Femur (tissue), 1 donor: ENCODE measurements around the gene RTN3.
A peak's percentile ranks its signal among the peaks of the same experiment; 100 is the strongest.
"Not testable (repeated sequence)": the region's sequence is repeated elsewhere in the genome, so short reads cannot be mapped to it uniquely, and the experiment has no call there.

Experiments used
- DNase-seq: peaks from one replicate; pipeline ENCODE4 v3.0.0-alpha.2; 2017

Gene RTN3

DNA sequence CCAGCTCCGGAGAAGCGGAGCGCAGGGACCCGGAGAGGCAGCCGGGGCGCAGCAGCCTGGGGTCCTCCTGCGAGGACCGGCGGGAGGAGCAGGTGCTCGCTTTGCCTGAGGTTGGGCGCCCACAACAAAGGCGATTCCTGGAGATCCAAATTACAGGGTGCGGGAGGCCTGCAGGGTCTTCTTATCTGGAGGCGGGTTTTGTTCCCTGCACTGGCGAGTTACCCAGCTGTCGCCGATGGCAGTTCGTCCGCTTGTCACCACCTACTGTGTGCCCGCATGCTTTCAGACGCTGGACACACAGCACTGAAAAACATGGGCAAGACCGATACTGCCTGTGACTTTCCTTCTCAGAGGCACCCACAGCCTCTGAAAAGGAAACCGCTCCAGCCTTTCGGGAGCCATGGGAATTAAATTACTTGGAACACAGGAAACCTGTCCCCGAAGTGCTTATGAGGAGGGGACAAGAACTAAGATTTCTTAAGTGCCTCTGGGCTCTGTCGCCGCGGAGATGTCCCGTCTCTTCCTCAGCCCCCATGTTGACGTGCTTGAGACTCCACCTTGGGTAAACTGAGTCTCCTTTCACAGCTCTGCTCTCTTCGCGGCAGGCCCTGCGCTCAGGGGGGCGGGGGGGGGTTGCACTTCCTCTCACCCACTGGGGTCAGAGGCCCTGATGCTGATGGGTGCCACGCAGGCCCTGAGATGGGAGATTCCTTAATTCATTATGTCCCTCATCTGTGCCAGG, 88.6 kb downstream of the RTN3 start:
- peak; percentile 46 for DNase-seq

DNA sequence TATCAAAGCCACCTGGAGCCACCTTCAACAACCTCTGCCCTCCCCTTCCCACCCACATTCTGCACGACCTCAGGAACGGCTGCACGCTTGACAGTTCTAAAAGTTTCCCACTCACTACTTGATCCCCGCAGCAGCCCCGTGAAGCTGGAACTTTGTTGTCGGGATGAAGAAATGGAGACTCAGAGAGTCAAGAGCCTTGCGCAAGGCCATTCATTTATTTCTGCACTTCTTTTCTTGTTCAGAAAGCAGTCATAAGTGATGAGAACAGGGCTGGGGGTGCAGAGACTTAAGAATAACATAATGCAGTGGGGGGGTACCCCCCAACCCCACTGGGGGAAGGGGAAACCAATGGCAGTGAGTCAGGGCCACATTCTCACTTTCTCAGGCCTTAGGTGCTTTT, 89.5 kb downstream of the RTN3 start:
- no peak for DNase-seq

DNA sequence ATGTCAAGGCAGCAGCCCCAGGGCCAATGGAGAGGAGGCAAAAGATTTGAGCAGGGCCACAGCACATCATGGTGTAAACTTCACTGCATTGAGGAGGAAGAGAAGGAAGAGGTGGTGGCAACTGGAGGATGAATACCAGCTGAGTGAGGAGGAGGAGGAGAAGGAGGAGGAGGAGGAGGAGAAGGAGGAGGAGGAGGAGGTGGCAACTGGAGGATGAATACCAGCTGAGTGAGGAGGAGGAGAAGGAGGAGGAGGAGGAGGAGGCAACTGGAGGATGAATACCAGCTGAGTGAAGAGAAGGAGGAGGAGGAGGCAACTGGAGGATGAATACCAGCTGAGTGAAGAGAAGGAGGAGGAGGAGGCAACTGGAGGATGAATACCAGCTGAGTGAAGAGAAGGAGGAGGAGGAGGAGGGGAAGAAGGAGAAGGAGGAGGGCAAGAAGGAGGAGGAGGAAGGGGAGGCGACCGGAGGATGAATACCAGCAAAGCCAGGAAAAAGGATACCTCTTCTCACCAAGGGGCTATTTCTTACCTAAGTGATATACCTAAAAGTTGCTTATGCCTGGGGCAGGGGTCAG, 90.5 kb downstream of the RTN3 start:
- DNase-seq: not testable (repeated sequence)

DNA sequence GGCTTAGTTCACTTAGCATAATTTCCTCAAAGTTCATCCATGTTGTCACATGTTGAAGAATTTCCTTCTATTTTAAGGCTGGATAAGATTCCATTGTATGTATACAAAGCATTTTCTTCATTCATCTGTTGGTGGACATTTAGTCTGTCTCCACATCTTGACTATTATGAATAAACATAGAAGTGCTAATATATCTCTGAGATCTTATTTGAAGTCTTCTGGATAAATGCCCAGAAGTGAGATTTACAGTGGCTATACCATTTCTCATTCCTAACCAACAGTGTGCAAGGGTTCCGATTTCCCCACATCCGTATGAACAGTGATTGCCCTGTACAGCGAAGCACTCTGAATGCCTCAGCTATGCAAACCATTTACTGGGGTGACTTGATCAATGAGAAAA, 93.9 kb downstream of the RTN3 start:
- DNase-seq: no peak

DNA sequence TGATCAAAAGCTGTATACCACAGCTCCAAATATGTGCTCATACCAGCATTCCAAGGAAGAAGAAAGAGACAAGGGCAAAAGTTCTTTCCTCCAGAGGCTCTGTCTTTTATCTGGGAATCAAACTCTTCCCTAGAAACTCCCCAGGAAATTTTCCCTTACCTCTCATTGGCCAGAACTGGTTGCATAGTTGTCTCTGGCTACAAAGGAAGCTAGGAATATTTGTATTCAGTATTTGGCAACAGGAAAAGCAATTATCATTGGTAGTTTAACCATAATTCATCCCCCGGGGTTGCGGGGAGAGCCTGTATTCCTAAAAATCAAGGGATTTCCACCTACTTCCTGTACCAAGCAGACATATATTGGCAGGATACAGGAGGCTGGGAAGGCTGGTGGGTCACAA, 97.7 kb downstream of the RTN3 start:
- DNase-seq: no peak

DNA sequence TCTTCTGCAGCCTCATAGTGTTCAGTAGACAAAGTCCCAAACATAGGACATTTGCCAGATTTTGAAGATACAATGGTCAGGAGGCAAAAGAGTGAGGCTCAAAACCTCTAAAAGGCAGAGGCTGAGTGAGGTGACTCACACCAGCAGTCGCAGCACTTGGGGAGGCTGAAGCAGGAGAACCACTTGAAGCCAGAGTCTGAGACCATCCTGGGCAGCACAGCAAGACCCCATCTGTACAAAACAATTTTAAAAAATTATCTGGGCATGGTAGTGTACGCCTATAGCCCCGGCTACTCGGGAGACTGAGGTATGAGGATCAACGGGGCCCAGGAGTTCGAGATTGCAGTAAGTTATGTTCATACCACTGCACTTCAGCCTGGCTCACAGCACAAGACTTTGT, 101.4 kb downstream of the RTN3 start:
- no peak for DNase-seq

DNA sequence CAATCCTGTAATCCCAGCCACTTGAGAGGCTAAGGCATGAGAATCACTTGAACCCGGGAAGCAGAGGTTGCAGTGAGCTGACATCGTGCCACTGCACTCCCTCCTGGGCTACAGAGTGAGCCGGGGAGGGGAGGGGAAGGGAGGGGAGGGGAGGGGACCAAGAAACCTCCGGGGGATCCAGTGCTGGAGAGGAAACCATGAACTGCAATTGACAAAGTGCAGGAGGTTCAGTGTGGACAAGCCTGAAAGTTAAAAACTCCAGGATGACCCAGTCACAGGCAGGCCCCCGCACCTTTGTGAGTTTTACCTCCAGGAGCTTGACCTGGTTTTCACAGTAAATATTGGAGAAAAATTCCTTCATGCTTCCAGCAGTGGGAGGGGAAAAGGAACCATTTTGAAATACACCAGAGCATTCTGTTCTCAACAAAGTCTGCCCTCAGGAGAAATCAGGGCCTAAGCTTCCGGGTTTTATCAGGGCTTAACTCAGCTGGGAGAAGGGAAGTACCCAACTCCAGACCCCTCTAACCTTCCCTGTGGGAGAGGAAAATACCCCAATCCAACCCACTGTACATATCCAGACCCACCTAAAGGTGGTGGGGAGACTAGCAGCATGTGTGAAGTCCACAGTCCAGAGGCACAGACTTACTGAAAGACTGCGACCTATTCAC, 102.8 kb downstream of the RTN3 start:
- DNase-seq: no peak

DNA sequence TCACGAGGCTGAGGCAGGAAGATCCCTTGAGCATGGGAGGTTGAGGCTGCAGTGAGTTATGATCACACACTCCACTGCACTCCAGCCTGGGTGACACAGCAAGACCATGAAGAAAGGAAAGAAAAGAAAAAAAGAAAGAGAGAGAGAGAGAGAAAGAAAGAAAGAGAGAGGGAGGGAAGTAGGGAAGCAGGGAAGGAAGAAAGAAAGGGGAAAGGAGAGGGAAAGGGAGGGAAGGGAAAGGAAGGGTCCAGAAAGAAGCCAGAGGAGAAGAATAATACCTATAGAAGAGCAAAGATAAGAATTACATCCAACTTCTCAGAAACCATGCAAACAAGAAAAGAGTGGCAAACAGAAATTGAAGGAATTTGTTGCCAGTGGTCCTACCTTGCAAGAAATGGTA, 104.5 kb downstream of the RTN3 start:
- DNase-seq: no peak

DNA sequence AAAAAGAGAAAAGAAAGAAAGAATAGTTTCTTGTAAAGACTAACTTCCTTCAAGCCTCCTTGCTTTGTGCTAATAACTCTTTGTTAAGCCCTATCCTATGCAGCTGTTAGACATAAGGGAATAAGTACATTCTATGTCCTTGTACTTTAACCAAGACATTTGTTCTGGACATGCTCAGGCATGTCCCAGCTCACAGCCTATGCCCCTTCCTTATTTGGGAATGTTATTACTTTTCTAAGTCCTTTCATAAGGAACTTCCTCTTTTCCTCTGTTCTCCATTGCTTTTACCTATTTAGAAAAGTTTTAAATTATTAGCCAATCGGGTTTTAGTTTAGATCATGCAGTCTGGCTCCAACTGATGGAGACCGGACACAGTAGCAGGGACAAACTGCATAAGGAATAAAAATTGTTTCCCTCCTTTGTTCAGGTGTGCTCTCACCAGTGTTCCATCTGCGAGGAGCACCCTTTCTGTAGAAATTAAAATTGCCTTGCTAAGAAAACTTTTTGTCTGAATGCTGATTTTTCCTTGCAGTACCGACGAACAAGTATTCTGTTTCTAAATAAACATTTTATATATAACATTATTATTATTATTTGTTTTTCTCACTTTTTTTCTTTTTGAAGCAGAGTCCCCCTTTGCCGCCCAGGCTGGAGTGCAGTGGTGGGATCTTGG, 110.3 kb downstream of the RTN3 start:
- DNase-seq: no peak

DNA sequence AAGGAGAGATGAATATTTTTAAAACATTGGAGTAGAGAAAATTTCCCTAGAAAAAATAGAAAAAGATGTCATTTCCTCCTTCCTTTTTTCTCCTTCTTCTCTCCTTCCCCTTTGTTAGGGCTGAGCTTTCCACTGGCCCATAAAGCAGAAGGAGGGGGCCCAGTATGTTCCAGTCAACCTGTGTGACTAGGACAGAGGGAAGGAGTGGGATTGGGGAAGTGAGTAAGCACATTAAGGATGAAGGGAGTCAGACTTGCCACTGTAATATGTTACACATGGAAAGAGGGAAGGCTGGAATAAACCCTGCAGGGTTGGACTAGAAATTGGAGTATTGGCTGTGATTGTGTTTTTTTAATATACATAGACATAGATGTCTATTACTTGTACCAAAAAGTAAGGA, 111.9 kb downstream of the RTN3 start:
- no peak for DNase-seq

DNA sequence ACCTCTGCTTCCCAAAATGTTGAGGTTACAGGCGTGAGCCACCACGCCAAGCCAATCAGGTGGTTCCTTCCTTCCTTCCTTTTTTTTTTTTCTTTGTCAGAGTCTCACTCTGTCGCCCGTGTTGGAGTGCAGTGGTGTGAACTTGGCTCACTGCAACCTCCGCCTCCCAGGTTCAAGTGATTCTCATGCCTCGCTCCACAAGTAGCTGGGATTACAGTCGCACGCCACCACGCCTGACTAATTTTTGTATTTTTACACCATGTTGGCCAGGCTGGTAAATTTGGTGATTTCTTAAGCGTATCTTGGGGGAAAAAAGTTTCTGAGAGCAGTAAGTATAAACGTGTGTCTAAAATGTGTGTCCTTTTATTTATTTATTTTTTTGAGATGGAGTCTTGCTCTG, 113.8 kb downstream of the RTN3 start:
- DNase-seq: no peak

DNA sequence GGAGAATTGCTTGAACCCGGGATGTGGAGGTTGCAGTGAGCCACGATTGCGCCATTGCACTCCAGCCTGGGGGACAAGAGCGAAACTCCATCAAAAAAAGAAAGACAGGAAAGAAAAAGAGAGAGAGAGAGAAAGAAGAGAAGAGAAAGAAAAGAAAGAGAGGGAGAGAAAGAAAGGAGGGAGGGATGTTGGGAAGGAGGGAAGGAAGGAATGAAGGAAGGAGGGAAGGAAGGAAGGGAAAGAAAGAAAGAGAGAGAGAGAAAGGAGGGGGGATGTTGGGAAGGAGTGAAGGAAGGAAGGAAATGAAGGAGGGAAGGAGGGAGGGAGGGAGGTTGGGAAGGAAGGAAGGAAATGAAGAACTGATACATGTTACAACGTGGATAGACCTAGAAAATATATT, 119.6 kb downstream of the RTN3 start:
- DNase-seq: no peak

DNA sequence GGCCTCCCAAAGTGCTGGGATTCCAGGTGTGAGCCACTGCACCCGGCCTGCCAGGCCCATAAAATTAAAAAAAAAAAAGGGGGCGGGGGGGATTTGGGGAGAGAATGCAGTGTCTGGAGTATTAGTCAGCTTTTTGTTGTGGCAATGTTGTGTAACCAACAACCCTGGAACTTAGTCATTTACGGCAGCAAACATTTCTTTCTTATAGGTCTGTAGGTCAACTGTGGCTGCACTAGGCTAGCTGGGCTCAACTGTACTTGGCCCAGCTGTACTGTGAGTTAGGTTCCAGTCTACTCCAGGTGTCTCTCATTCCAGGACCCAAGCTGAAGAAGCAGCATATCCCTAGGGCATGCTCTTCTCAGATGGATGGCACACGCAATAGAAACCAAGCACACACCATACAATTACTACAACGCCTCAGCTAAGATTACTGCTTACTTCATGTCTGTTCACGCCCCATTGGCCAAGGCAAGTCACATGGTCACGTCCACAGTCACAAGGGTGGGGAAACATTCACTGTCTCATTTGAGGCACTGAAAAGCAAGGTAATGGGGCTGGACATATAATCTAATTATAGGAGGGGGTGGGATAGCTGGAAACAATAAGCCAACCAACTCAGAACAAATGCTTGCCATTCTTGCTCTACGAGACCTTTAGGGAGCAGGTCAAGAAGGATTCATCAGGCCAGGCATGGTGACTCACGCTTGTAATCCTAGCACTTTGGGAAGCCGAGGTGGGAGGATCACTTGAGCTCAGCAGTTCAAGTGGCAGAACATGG, 121.5 kb downstream of the RTN3 start:
- DNase-seq: no peak

DNA sequence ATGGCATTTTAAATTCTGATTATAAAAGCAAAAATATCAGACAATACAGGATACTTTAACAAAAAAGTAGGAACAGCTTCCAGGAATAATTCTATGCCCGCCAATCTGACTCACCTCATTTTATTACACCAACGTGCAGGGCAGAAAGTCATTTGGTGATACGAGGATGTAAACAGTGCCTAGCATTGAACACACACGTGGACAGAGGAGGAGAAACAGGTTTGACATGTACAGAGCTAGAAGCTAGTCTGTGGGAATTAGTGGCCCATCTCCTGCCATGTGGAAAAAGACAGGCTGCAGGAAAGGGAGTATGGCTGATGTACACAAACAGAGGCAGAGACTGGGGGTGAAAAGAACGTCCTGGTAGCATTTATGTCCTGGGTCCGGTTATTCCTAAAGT, 123.0 kb downstream of the RTN3 start:
- DNase-seq: no peak

DNA sequence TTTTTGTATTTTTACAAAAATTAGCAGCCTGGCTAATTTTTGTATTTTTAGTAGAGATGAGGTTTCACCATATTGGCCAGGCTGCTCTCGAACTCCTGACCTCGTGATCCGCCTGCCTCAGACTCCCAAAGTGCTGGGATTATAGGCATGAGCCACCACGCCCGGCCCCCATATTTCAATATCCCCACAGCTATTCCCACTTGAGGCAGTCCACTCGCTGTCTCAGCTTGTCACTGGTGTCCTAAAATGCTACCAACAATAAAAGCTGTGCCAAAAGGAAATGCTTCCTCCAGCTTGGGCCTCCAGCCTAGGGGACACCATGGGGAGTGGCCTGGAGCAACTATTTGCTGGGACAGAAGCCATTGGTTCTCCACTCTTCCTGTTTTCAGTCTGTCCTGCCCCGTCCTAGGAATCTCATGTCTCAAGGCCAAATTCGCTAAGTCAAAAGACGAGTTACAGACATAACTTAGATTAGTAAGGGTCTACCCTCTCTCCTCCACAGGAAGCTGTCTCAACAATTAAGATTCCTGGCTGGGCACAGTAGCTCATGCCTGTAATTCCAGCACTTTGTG, 124.6 kb downstream of the RTN3 start:
- peak; percentile 30 for DNase-seq
